Mesodermal cell (in vitro differentiated cells): Measurements from ENCODE around the gene PDE4B.

Experiments used
- H3K27ac ChIP-seq: 2 replicates; pipeline ENCODE4 v1.7.0; 2013; ENCODE audit warnings: mild to moderate bottlenecking, low read depth, low read length, moderate library complexity; ENCODE audit not compliant: severe bottlenecking
- H3K36me3 ChIP-seq: 2 replicates; pipeline ENCODE4 v1.7.1; 2013; ENCODE audit warnings: mild to moderate bottlenecking, low read length, moderate library complexity; ENCODE audit not compliant: control insufficient read depth, insufficient read depth
- H3K4me1 ChIP-seq: one replicate; pipeline ENCODE4 v1.7.1; 2013; ENCODE audit warnings: mild to moderate bottlenecking, low read length; ENCODE audit not compliant: insufficient read depth, control insufficient read depth, poor library complexity, severe bottlenecking
- H3K4me3 ChIP-seq: 2 replicates; pipeline ENCODE4 v1.7.0; 2013; ENCODE audit warnings: low read length, control low read depth, mild to moderate bottlenecking; ENCODE audit not compliant: insufficient read depth, poor library complexity, severe bottlenecking; ENCODE audit errors: extremely low read depth
- H3K9me3 ChIP-seq: 2 replicates; pipeline ENCODE4 v1.7.1; 2013; ENCODE audit warnings: mild to moderate bottlenecking, low read length, moderate library complexity; ENCODE audit not compliant: control insufficient read depth
- WGBS, 2 experiments: methylation state at CpG; one replicate each; pipeline ENCODE4 v1.1.5; 2013; ENCODE audit warnings: missing lambda C conversion rate in 2 of 2; ENCODE audit not compliant: insufficient coverage in 2 of 2; 5-methylcytosine and 5-hydroxymethylcytosine counted together

PDE4B gene

GRCh38 chr1:66282891-66283621 lies 490.4 kb downstream of the PDE4B start:
- no peak overlapping the region for H3K27ac ChIP-seq
- peaks cover 10% of the 10 kb centered on the region for H3K4me1 ChIP-seq
- no peak overlapping the region for H3K4me3 ChIP-seq
- H3K36me3 ChIP-seq: no peaks in the 10 kb centered on the region
- no peaks in the 10 kb centered on the region for H3K9me3 ChIP-seq
- WGBS, 2 experiments: no CpG with 5 or more reads among the region's 3 CpGs

DNA sequence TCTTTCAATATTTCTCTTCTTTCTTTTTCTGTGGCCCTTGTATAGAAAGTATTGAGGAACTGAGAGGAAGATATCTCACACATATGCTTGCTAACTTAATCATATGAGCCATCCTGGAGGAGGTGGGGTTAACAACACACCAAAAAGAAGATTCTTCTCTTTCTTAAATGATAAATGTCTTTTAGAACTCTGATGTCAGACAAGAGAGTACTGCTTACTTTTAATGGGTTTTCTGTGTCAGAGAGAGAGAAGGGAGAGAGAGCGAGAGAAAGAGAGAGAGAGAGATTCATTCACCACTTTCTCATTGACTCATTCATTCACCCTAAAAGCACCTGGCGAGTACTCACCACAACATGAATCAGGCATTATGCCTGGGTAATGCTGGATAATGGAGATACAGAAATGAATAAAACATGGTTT lies 490.9 kb downstream of the PDE4B start:
- WGBS, 2 experiments: no CpG with 5 or more reads among the region's 2 CpGs
- Histone ChIP-seq H3K4me3 (no peak overlapping the region), H3K9me3 (no peaks in the 10 kb centered on the region), H3K36me3 (no peaks in the 10 kb centered on the region), H3K4me1 (peaks cover 10% of the 10 kb centered on the region), H3K27ac (no peak overlapping the region)

DNA sequence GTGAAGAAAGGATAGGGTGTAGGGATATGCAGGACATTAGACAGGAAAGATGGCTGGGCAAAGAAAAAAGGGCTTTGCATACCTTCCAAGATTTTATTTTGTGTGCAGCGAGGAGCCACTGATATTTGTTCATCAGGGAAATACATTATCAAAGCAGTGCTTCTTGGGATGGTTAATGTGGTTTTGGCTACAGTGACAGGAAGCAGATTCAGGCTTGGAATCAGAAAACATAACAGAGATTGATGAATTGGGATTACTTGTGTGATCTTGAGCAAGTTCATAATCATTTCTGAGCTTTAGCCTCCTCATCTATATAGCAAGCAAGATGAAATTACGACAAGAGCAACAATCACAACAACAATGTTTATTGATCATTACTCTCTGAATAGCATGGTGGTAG lies 492.1 kb downstream of the PDE4B start:
- Histone ChIP-seq H3K4me1 (peaks cover 10% of the 10 kb centered on the region), H3K27ac (no peak overlapping the region), H3K36me3 (no peaks in the 10 kb centered on the region), H3K4me3 (no peak overlapping the region), H3K9me3 (no peaks in the 10 kb centered on the region)
- WGBS, 2 experiments: no CpG with 5 or more reads among the region's 2 CpGs

DNA sequence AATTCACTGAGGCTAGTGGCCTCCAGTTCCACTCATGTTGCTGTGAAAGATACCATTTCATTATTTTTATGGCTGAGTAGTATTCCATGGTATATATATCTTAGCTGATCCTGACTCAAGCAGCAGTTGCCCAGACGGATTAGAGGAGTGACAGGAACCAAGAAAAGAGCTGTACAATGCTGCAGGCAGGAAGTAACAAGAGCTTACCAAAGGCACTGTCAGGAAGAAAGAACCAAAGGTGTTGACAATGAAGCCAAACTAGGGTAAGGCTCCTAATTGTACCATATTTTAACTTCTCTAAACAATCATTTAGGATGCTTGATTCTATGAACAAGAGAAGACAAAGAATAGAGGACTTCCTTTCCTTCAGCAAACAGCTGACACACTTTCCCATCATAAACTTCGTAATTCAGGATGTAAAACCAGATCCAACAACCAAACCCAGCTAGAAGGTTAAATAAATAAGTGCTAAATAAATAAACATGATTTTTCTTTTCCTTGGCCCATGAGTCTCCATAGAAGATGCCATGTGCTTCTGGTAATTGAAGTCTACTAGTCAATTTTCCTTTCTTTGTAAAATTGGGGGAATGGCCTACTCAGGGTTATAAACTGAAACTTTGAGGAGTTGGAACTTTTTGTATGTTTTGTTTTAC lies 493.0 kb downstream of the PDE4B start:
- Histone ChIP-seq H3K4me3 (no peak overlapping the region), H3K4me1 (peaks cover 10% of the 10 kb centered on the region), H3K36me3 (no peaks in the 10 kb centered on the region), H3K9me3 (no peaks in the 10 kb centered on the region), H3K27ac (no peak overlapping the region)
- WGBS, 2 experiments: 75 to 100% methylated on average over 1 of the region's 2 CpGs

DNA sequence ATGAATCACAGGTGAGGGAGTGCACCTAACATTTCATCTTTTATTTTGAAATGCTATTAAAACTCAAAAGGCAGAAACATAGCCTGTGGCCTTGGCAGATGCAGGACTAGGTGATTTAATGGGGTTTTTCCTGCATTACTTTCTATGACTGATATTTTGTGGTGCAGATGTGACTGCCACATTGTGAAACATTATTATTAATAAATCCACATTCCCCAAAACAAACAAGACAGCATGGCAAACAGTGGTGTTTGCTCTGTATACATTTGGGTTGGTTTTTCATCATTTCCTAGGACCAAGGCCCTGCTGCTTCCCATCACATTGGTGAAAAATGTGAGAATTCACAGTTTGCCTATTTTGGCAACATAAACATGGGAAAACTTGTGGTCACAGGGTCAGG lies 493.6 kb downstream of the PDE4B start:
- peaks cover 10% of the 10 kb centered on the region for H3K4me1 ChIP-seq
- H3K4me3 ChIP-seq: no peak overlapping the region
- H3K36me3 ChIP-seq: no peaks in the 10 kb centered on the region
- H3K27ac ChIP-seq: no peak overlapping the region
- no peaks in the 10 kb centered on the region for H3K9me3 ChIP-seq

DNA sequence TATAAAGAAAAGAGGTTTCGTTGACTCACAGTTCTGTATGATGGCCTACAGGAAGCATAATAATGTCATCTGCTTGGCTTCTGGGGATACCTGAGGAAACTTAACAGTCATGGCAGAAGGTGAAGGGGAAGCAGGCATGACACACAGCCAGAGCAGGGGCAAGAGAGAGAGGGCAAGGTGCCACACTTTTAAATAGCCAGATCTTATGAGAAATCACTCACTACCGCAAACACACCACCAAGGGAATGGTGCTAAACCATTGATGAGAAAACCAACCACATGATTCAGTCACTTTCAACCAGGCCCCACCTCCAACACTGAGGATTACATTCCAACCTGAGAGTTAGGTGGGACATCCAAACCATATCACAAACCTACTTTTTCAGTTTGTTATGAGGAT lies 495.4 kb downstream of the PDE4B start:
- 100% methylated on average over 1 to 2 of the region's 2 CpGs for WGBS, 2 experiments
- H3K36me3 ChIP-seq: no peaks in the 10 kb centered on the region
- no peak overlapping the region for H3K4me3 ChIP-seq
- H3K27ac ChIP-seq: no peak overlapping the region
- H3K9me3 ChIP-seq: no peaks in the 10 kb centered on the region
- H3K4me1 ChIP-seq: no peaks in the 10 kb centered on the region

GRCh38 chr1:66290761-66291530 lies 498.3 kb downstream of the PDE4B start:
- WGBS, 2 experiments: no CpG with 5 or more reads among the region's 1 CpG
- Histone ChIP-seq H3K9me3 (no peaks in the 10 kb centered on the region), H3K4me3 (no peak overlapping the region), H3K4me1 (no peaks in the 10 kb centered on the region), H3K27ac (no peak overlapping the region), H3K36me3 (no peaks in the 10 kb centered on the region)

DNA sequence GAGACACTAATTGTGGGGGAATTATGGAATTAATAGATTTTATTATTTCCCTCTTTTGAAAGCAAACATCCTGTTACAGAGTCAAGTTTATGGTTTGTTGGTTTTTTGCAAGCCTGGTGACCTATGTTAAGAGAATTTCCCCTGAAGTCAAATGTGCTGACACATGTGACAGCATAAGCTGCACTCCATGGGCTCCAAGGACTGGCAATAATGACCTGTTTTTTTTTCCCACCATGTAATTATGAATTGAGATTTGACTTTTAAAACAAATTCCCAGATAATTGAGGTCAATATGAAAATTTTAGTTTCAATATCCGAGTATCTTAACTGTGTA lies 498.8 kb downstream of the PDE4B start:
- WGBS, 2 experiments: 100% methylated on average over 1 of the region's 1 CpG
- Histone ChIP-seq H3K4me3 (no peak overlapping the region), H3K36me3 (no peaks in the 10 kb centered on the region), H3K9me3 (no peaks in the 10 kb centered on the region), H3K4me1 (no peaks in the 10 kb centered on the region), H3K27ac (no peak overlapping the region)

DNA sequence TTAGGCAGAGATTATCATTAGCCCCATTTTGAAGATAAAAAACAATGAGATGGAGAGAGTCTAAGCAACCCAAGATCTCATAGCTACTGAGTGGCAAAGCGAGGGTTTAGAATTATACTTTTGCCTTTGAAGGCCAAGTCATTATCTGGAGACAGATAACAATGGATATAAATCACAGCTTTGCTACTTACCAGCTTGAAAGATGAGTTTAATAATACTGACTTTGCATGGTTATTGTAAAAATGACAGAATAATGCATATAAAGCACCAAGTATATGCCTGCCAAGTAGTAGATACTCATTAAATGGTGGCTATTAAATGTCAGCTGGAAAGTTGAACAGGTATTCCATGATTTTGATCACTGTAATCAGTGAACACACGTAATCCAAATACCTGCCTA lies 499.6 kb downstream of the PDE4B start:
- no peak overlapping the region for H3K4me3 ChIP-seq
- 86 to 91% methylated on average over 1 of the region's 2 CpGs for WGBS, 2 experiments
- H3K36me3 ChIP-seq: no peaks in the 10 kb centered on the region
- no peaks in the 10 kb centered on the region for H3K4me1 ChIP-seq
- no peaks in the 10 kb centered on the region for H3K9me3 ChIP-seq
- H3K27ac ChIP-seq: no peak overlapping the region

- no peaks in the 10 kb centered on the region for H3K4me1 ChIP-seq
- WGBS, 2 experiments: 87 to 88% methylated on average over 2 to 3 of the region's 3 CpGs
- H3K36me3 ChIP-seq: no peaks in the 10 kb centered on the region
- no peak overlapping the region for H3K4me3 ChIP-seq
- no peak overlapping the region for H3K27ac ChIP-seq
- no peaks in the 10 kb centered on the region for H3K9me3 ChIP-seq
Observed at GRCh38 chr1:66292944-66293343, 500.2 kb downstream of the PDE4B start.
